ENCODE data around the gene IFIT5.
"Not testable (repeated sequence)": the region's sequence is repeated elsewhere in the genome, so short reads cannot be mapped to it uniquely, and the experiment has no call there.

The IFIT5 gene

GRCh38 chr10:89414146-89414878 lies at the start of gene IFIT5:
Gene IFIT5 (plus strand): TSS chr10:89414568. CDS start chr10:89414799, 231 bp downstream.
- DNase-seq: no peak

DNA sequence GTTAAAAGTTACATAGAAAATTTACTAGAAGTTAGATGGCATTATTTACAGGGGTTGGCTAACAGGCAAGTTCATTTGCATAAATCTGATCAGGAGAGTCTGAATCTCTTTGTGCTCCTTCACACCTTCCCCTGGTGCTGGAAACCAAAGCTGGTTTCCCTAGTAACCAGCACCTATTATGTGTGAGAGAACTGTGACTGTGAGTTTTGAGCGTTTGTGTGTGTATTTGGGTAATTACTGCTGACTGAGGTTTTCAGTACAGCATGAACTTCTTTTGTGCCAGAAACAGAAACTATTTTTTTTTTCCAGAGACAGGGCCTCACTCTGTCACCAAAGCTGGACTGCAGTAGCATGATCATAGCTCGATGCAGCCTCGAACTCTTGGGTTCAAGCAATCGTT lies 46.8 kb upstream of the IFIT5 start:
- no peak for DNase-seq

DNA sequence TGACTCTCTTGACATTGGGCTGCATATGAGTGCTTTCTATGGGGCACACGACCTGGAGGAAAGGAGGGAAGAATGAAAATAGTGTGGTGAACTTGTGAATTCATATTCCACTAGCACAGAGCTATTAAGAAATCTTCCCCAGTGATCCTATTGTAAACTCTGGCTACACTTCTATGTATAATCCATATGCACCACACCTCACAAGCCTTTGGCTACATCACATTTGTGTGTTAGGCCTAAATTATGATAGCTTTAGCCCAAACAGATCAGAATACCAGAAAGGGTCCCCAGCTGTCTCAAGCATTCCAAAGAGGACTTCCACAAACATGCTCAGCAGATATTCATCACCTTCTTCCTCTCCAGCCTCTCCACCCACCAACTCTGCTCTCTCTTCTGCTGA lies 46.2 kb upstream of the IFIT5 start:
- DNase-seq: no peak

GRCh38 chr10:89369156-89370105 lies 44.9 kb upstream of the IFIT5 start:
- DNase-seq: no peak

GRCh38 chr10:89371079-89371478 lies 43.3 kb upstream of the IFIT5 start:
- no peak for DNase-seq

DNA sequence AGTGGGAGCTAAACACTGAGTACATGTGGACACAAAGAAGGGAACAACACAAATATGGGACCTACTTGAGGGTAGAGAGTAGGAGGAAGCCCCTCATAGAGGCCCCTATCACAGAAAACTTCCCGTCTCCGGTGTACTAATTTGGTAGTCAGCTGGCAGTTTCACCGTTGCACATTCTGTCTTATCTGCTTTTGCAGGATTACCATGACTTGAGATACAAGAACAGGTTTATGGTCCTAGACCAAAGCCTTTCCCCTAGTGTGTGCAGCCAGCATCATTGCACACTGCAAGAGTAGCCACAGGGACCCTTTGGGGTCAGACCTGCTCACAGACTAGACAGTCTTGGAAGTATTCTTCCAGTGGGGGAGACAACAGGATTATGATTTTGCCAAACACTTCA lies 42.4 kb upstream of the IFIT5 start:
- DNase-seq: no peak

DNA sequence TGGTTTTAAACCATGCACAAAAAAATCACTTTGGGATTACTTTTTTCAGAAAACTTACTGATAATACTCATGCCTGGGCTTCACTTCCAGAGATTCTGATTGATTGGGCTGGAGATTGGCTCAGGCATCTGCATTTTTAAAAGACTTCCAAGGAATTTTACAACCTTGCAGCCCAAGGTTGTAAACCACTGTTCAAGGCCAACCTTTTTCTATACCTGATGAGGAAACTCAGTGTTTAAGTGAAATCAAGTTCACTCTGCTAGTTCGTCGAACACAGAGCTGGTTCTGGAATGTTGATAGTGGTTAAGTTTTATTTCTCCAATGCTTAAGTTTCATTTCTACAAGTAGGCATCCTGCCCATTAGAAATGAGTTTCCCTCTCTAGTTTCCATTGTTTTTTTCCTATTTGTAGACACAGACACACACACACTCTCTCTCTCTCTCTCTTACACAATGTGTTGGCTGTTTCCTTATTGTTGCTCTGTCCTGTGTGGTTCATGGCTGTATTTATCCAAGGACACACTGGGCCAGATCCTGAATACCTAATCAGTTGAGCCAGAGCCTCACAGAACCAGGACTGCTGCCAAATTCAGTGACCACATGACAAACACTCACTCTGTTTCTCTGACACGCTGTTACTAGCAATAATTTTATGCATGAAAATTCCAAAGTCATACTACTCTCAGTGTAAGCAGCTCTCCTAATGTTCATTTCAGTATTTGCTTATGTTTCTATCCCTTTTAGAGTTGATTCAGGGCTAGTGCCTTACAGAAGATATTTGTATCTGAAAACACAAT lies 40.3 kb upstream of the IFIT5 start:
- DNase-seq: no peak

DNA sequence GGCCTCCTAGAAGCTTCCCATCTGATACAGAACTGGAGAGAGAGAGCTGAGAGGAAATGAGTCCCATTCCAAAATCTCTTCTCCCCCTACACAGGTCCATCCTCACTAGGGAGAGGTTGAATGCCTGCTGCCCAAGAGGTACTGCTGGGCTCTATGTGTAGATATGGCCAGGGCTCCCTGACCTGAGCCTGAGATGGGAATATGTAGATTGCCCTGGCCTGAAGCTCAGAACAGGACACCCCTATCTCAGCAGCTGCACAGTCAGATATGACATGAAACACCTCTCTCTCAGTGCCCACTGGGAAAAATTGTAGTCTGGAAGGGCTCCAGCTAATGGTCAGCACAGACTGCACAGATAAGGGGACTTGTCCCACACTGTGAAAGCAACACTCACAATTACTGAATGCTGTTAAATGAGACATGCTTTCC lies 39.6 kb upstream of the IFIT5 start:
- DNase-seq: no peak

- no peak for DNase-seq
These were observed 36.4 kb upstream of the IFIT5 start, which contains the start of gene IFIT1B for GRCh38 chr10:89377705-89378637. Gene IFIT1B (plus strand): TSS chr10:89378056. CDS start chr10:89378136, 80 bp downstream.

DNA sequence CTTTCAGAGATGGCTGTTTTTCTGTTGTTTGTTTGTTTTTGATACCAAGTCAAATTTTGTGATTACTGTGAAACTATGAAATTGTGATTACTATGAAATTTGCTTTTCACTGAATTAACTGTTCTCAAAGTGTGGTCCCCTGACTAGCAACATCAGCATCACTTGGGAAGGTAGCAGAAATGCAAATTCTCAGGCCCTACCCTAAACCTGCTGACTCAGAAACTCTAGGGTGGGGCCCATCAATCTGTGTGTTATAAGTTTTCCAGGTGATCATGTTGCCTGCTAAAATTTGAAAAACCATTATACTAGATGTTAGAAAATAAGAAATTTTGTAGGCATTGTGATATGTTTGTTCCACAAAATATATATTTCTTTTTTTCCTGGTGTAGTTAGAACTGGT lies 35.3 kb upstream of the IFIT5 start:
- no peak for DNase-seq

DNA sequence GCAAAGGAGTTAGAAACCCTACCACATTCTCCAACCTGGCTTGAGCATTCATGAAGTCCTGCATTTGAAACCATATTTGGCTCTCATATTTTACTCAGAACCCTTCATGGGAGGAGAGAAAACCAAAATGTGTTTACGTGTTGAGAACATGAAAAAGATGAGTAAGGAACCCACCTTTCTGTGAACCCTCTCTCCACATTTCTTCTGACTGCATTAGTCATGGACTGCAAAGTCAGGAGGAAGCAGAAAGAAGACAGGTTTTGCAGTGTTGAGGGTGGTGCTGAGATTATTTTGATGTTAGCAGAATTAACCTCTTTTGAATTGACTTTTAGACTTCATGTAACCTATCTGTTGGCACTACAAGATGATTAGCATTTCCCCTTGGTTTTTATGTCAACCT lies 31.6 kb upstream of the IFIT5 start:
- no peak for DNase-seq

DNA sequence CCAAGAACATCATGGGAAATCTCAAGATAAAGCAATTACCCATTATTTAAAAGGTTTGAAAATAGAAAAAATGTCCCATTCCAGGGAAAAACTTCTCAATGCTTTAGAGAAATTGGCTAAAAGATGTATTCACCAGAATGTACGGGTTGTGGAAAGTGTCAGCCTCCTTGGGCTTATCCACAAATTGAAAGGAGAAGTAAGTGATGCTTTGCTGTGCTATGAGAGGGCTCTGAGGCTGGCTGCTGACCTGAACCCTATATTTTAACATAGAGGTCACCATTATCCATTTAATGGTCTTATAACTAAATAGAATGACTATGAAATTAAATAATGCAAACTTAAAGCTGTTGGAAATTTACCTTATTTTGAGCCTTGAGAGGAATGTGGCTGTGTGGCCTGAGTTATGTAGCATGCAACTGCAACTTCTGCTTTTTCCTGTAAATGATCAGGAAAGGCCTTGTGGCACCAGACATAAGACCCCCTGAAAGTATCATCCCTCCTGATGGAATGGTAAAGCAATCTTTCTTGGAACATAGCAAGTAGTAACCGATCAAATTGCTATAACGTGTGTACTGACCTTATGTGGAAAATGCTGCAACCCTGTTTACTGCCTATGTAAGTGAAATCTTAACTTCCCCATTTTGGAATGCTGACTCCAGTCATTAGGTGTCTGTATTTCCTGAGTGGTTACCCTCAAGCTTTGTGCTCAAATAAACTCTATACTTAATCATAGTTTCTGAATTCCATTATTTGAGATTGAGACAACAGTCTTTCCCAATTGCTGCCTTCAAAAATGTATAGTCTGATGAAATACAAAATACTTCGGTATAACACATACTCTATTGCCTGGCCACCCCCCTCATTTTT lies 29.7 kb upstream of the IFIT5 start:
- DNase-seq: no peak

- no peak for DNase-seq
These were observed 25.6 kb upstream of the IFIT5 start for GRCh38 chr10:89388806-89389205.

- DNase-seq: no peak
These were observed 25.1 kb upstream of the IFIT5 start for GRCh38 chr10:89389254-89389653.

DNA sequence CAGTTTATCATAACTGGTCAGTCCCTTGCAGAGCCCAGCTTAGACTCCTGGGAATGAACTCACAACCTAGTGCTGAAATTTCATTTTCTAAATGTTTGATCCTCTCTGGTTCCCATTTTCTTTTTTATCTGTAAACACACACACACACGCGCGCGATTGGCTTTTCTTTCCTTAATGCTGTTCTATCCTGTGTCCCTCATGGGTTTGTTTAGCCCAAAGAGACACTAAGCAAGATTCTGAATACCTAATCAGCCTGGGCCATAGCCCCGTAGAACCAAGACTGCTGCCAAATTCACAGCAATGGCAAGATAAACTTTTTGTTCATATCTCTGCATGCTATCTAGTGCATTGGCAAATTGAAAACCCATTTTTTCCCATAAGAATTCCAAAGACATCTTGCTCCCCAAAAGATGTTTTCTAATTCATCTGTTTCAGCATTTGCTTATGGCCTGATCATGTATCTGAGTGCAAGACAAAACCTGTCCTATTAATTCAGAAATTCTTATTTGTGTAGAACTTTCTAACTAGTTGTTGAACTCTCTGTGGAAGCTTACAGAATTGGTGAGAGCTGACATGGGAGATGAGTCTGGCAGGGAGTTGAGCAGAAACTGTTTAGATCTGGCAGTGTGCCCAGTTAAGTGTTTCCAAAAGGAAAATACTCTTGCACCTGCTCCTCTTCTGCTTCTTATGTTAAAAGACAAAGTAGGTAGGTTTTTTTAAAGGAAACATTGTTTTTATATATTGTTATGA lies 23.7 kb upstream of the IFIT5 start:
- no peak for DNase-seq

DNA sequence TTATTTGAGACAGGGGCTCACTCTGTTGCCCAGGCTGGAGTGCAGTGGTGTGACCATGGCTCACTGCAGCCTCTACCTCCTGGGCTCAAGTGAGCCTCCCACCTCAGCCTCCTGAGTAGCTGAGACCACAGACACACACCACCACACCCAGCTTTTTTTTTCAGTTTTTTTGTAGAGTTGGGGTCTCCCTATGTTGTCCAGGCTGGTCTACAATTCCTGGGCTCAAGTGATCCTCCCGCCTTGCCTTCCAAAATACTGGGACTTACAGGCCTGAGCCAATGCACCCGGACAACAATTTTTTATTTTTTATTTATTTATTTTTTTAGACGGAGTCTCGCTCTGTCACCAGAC lies 23.2 kb upstream of the IFIT5 start:
- DNase-seq: not testable (repeated sequence)

GRCh38 chr10:89391907-89392756 lies 22.2 kb upstream of the IFIT5 start, which contains the start of gene IFIT1:
Gene IFIT1 (plus strand): TSS chr10:89392623. CDS start chr10:89392713, 90 bp downstream.
- peak; percentile 7 for DNase-seq

DNA sequence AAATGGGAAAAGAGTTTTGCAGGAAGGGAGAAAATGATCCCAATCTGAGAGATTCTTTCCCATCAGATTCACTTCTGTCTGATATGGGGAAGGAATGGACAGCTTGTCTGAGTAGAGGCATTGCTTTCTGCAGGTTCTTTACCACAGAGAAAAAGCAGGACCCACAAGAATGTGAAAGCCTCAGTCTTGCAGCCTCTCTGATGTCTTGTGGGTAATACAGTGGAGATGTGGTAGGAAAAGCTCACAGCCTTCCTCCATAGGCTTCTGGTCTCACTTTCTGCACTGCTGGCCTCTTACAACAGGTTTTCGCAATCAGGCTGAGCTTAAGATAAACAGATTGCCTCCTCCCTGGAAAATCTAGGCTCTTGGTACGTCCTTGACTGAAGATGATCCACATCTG lies 21.4 kb upstream of the IFIT5 start:
- DNase-seq: no peak

DNA sequence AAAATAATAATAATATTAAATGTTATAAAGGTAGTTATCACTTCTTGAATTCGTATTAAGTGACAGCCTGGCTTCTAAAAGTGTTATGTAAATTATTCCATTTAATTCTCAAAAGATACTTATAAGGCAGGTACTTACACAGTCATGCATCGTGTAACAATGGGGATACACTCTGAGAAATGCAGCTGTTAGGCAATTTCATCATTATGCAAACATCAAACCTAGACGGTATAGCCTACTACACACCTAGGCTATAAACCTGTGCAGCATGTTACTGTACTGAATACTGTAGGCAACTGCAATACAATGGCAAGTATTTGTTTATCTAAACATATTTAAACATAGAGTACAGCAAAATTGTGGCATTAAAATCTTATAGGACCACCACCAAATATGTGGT lies 20.5 kb upstream of the IFIT5 start:
- DNase-seq: no peak

Data from NCI-H187 treated with DMSO at 0.1 percent for 48 hours (cell line).